ENCODE data around the gene CALML5.

The CALML5 gene

GRCh38 chr10:5498791-5499492 lies 428 bp downstream of the CALML5 start:
- no peak for DNase-seq

DNA sequence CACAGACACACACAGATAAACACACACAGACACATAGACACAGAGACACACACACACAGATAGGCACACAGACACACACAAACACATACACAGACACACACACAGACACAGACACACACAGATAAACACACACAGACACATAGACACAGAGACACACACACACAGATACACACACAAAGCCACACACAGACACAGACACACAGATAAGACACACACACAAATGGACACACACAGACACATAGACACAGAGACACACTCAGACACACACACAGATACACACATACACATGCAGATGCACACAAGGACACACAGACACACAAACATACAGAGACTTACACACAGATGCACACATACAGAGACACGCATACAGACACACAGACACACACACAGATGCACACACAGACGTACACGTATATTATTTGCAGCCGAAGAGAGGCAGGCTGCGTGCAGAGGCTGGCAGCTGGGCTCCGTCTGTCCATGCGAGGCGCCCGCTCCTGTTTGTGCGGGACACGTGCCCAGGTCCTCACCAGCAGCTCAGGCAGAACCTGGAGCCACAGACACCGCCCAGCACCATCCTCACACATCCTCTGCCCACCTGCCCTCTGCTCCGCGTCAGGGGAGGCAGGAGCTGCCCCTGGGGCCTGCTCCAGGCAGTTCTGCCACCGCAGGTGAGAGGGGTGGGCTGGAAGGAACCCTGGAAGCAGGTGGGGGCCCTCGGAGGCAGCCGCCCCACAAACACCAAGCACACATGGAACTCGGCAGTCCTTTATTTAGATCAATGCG lies 1.2 kb downstream of the CALML5 start:
- no peak for DNase-seq

DNA sequence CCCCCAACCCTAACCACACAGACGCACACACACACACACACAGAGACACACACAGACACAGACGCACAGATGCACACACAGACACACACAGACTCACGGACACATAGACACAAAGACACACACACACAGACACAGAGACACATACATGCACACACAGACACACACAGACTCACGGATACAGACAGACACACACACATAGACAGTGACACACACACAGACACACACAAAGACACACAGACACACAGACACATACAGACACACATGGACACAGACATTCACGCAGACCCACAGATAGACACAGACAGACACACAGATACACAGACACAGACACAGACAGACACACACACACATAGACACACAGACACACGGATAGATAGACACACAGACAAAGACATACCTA lies 2.1 kb downstream of the CALML5 start:
- no peak for DNase-seq

DNA sequence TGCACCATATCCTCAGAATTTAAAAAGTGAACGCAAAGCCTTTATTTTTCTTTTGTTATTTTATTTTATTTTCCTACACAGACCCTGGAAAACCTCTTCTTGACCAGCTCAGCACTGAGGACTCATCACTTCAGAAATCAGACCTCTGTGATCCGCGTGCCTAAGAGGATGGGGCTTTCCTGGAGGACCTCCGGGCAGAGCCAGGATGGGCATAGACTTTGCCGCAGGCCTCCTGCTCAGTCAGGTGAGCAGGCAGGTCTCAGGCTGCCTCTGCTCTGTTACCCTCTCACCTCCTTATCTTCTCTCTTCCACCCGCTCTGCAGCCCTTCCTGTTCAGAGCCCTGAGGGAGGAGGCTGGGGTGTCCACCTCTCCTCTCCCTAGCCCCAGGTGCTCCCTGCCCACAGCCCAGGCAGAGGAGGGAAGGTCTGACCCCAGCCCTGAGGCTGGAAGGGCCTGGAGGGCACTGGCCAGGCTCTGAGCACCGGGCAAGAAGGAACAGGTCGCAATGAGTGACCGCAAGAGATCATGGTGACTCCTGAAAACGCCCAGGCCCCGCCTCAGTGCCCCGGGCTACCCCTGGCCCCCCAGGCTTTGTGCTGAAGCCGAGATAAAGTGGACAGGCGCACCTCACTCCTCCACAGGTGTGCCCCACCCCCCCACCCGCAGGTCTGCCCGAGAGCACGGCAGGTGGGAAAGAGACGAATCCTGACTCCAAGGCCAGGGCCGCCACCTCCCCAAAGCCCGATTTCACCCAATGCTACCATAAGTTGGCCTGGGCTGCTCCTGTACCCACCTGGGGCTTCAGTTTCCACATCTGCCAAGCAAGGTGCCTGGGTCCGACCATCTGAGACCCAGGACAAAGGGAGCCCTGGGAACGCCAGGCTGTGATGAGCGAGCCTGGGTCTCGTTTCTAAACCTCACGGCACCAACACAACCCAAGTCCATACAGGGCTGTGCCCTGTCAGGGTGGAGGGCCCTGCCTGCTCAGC lies 2.8 kb downstream of the CALML5 start:
- DNase-seq: no peak

DNA sequence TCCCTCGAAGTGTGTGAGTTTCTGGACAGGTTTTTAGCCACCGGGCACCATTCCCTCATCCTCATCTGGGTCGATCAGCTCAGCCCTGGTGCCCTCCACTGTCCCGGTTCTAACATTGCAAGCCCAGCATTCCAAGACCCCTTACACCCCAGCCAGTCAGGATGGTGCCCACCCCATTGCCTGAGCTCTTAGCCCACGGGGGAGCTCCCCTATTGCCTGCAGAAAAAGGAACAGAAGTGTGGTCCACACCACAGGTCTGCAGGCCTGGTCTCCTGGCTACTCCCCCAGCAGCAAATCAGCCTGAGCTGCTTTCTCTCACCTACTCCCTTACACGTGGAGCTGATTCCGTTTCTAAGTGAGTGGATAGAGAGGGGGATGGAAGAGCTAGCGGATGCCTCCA lies 4.8 kb downstream of the CALML5 start:
- DNase-seq: no peak

- DNase-seq: no peak
Measured at GRCh38 chr10:5493691-5494090, 5.7 kb downstream of the CALML5 start.

GRCh38 chr10:5492929-5493576 lies 6.3 kb downstream of the CALML5 start:
- DNase-seq: no peak

DNA sequence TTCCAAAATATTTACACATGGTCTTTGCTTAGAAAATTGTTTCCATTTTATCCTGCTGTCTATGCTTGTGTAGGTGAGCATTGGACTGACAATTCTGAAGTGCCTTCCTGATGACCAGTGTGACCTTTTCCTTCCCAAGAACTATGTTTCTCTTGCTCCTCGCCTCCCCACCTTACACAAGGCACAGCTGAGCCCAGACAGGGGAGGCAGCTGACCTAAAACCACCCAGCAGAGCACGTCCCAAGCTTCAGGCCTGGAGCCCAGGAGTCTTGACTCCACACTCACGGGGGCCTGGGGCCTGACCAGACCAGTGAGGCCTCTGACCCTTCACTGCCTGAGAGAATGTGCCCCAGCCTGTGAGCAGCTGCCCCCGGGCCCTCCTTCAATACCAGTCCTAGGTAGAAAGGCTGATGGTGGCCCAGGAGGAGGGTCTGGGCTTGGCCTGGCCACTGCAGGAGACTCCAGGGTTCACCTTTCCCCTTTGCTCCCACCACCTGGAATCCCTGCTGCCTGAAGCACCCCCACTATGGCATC lies 7.0 kb downstream of the CALML5 start:
- no peak for DNase-seq

GRCh38 chr10:5491477-5491876 lies 7.9 kb downstream of the CALML5 start:
- no peak for DNase-seq

GRCh38 chr10:5490698-5491464 lies 8.5 kb downstream of the CALML5 start:
- DNase-seq: no peak

DNA sequence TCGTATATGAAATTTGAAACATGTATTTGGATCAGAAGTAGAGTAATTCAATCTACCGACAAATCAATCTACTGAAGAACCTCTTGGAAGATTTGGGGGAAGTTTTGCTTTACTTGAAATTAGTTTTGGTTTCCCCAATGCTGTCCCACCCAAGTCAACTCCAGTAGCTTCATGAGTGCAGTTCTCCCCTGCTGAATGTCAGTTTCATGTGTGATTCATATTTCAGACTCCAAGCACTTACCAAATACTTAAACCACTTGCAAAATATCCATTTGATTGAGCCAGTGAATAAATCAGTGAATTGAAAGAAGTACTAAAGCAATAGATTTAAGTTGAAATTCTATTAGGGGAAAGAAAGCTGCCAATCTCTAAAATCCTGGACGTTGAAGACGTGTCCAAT lies 9.3 kb downstream of the CALML5 start:
- DNase-seq: no peak

GRCh38 chr10:5488272-5489161 lies 10.9 kb downstream of the CALML5 start:
- no peak for DNase-seq

GRCh38 chr10:5486853-5487235 lies 12.5 kb downstream of the CALML5 start:
- DNase-seq: no peak

GRCh38 chr10:5485948-5486852 lies 13.2 kb downstream of the CALML5 start:
- DNase-seq: no peak

DNA sequence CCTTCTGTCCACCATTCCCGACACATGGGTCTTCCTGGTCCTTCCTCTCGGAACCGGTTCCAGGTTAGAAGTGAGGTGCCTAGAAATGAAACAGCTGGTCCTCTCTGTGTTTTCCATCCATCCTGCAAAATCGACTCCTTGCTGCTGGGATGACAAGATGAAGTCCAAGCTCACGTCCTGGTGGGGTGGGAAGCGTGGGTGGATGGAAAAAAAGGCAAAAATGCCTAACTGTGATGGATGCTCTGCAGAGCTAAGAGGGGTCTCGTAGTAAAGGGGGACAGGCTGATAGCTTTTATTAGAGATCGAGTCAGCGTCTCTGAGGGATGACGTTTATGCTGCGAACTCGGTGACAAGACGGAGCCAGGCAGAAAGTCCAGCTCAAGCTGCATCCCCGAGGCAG lies 14.1 kb downstream of the CALML5 start:
- no peak for DNase-seq

DNA sequence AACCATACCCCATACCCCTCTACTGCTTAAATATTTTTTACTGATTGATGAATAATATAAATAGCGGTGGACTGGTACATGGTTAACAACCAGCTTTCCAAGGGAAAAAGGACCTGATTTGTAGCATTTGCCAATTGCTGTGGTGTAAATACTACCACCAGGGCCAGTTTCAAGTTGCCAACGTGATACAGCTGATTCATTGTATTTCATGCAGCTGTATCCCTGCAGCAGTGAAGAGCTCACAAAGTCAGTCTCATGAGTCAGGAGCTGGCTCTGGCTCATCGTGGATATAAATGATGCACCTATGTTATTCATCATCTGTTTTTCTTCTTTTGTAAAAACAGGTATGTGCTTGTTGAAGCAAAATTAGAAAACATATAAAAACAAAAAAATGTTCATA lies 15.2 kb downstream of the CALML5 start:
- DNase-seq: no peak

DNA sequence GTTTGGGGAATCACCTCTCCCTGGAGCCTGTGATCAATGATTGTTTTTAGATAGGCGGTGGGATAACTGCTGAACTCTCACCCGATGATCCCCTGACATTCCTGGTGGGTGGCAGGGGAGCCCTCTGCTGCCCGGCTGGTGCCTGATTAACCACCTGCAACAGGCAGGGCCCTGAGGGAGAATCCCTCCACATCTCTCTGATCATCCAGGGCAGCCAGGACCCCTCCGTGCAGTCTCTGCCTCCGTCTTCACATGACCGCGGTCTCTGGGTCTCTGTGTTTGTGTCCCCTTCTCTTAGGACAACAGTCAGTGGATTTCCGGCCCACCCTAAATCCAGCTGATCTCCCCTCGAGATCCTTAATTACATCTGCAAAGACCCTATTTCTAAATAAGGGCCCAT lies 17.4 kb downstream of the CALML5 start:
- no peak for DNase-seq

DNA sequence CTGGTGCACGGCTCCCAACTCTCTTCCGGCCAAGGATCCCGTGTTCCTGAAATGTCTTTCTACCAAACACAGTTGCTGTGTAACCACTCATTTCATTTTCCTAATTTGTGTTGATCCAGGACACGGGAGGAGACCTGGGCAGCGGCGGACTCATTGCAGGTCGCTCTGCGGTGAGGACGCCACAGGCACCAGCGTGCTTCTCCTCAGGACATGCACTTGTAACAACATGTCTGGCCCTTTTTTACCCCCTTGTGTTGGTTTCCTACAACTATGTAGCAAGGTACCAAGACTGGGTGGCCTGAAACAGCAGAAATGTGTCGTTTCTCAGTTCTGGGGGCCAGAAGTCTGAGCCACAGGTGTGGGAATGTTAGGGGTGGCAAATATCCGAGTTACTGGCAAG lies 18.2 kb downstream of the CALML5 start:
- DNase-seq: no peak

GRCh38 chr10:5480162-5480941 lies 19.0 kb downstream of the CALML5 start:
- no peak for DNase-seq
